OCI-LY3 (cell line): ENCODE measurements around the gene GPER1.
"Not testable (repeated sequence)": the region's sequence is repeated elsewhere in the genome, so short reads cannot be mapped to it uniquely, and the experiment has no call there.

Experiments
- H2AFZ ChIP-seq: fragments of 200-600, 300-600 bp; shearing (Covaris generic); 2 replicates; pipeline ENCODE4 v1.6.0; 2014; ENCODE audit warnings: antibody characterized with exemption, low read depth, low read length
- H3K27ac ChIP-seq: fragments of 200-600, 300-600 bp; sonication (generic); 2 replicates; pipeline ENCODE4 v1.5.1; 2014; ENCODE audit warnings: mild to moderate bottlenecking, low read length, moderate library complexity, mixed read lengths
- H3K27me3 ChIP-seq: fragments of 200-600, 300-600 bp; sonication (generic); 2 replicates; pipeline ENCODE4 v1.6.1; 2014; ENCODE audit warnings: low read depth, low read length, mixed read lengths
- H3K36me3 ChIP-seq: fragments of 200-600, 300-600 bp; sonication (generic); replicated peaks from 2 replicates; pipeline ENCODE3; 2014; ENCODE audit warnings: low read depth, low read length, mixed read lengths
- H3K4me1 ChIP-seq: fragments of 300-600, 200-600 bp; sonication (generic); 2 replicates; pipeline ENCODE4 v1.6.1; 2014; ENCODE audit warnings: low read length, mixed read lengths
- H3K4me2 ChIP-seq: fragments of 200-600, 300-600 bp; sonication (generic); 2 replicates; pipeline ENCODE4 v1.6.1; 2014; ENCODE audit warnings: low read length, mixed read lengths
- H3K4me3 ChIP-seq: fragments of 300-600, 200-600 bp; sonication (generic); 2 replicates; pipeline ENCODE4 v1.5.1; 2014; ENCODE audit warnings: antibody characterized with exemption, mild to moderate bottlenecking, low read length, moderate library complexity
- H3K79me2 ChIP-seq: fragments of 300-600, 200-600 bp; shearing (Covaris generic); 2 replicates; pipeline ENCODE4 v1.6.1; 2014; ENCODE audit warnings: mild to moderate bottlenecking, low read length, mixed read lengths
- H3K9ac ChIP-seq: fragments of 300-600, 200-600 bp; shearing (Covaris generic); 2 replicates; pipeline ENCODE4 v1.6.0; 2014; ENCODE audit warnings: mild to moderate bottlenecking, low read length, moderate library complexity
- H3K9me3 ChIP-seq: fragments of 200-600, 300-600 bp; shearing (Covaris generic); 2 replicates; pipeline ENCODE4 v1.6.1; 2014; ENCODE audit warnings: low read length, mixed read lengths; ENCODE audit not compliant: insufficient read depth
- H4K20me1 ChIP-seq: fragments of 200-600, 300-600 bp; sonication (generic); 2 replicates; pipeline ENCODE4 v1.6.1; 2016; ENCODE audit warnings: low read length, mixed read lengths; ENCODE audit not compliant: insufficient read depth
- EZH2phosphoT487 ChIP-seq: fragments of 200-600 bp; shearing (Covaris generic); IDR thresholded peaks from 2 replicates; pipeline ENCODE4 v1.6.1; 2018; ENCODE audit warnings: antibody characterized with exemption, mixed run types, low read depth
- TF ChIP-seq, protein P1 (sequence below): fragments of 200-600, 300-600 bp; sonication (generic); IDR thresholded peaks from 2 replicates; pipeline ENCODE4 v1.5.1; 2014; ENCODE audit warnings: antibody characterized with exemption, low read length, low read depth

GPER1 gene

DNA sequence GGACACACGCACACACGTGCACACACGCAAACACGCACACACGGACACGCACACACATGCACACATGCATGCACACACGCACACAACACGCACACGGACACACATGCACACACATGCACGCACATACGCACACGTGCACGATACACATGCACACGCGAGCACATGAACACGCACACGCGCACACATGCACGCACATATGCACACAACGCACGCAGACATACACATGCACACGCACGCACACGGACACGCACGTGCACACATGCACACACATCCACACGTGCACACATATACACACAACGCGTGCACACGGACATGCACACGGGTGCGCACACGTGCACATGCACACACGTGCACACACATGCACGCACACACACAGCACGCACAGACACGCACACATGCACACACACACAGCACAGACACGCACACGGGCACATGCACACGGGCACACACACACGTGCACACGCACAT is 17.3 kb upstream of the GPER1 start:
- no peak for TF ChIP-seq EZH2phosphoT487
- TF ChIP-seq, protein P1, sequence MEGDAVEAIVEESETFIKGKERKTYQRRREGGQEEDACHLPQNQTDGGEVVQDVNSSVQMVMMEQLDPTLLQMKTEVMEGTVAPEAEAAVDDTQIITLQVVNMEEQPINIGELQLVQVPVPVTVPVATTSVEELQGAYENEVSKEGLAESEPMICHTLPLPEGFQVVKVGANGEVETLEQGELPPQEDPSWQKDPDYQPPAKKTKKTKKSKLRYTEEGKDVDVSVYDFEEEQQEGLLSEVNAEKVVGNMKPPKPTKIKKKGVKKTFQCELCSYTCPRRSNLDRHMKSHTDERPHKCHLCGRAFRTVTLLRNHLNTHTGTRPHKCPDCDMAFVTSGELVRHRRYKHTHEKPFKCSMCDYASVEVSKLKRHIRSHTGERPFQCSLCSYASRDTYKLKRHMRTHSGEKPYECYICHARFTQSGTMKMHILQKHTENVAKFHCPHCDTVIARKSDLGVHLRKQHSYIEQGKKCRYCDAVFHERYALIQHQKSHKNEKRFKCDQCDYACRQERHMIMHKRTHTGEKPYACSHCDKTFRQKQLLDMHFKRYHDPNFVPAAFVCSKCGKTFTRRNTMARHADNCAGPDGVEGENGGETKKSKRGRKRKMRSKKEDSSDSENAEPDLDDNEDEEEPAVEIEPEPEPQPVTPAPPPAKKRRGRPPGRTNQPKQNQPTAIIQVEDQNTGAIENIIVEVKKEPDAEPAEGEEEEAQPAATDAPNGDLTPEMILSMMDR, result no peak
- no peak overlapping the region for H3K4me2 ChIP-seq

GRCh38 chr7:1071731-1072254 is 16.1 kb upstream of the GPER1 start:
- no peak overlapping the region for H3K27ac ChIP-seq
- TF ChIP-seq EZH2phosphoT487, result no peak
- TF ChIP-seq, protein P1, result no peak
- no peaks in the 10 kb centered on the region for H4K20me1 ChIP-seq

More for the DNA sequence above, 17.3 kb upstream of the GPER1 start:
- H2AFZ ChIP-seq, result no peak overlapping the region
- H3K4me3 ChIP-seq, result no peak overlapping the region
- H3K9me3 ChIP-seq, result no peaks in the 10 kb centered on the region
- H4K20me1 ChIP-seq, result no peaks in the 10 kb centered on the region
- no peak overlapping the region for H3K9ac ChIP-seq
- no peak overlapping the region for H3K27ac ChIP-seq
- H3K4me1 ChIP-seq, result no peaks in the 10 kb centered on the region
- no peaks in the 10 kb centered on the region for H3K79me2 ChIP-seq
- H3K27me3 ChIP-seq, result no peaks in the 10 kb centered on the region
- H3K36me3 ChIP-seq, result no peaks in the 10 kb centered on the region

GRCh38 chr7:1073142-1073977 is 14.6 kb upstream of the GPER1 start:
- TF ChIP-seq, protein P1, result no peak
- no peak for TF ChIP-seq EZH2phosphoT487
- no peak overlapping the region for H3K9ac ChIP-seq
- H3K4me1 ChIP-seq, result no peaks in the 10 kb centered on the region
- no peak overlapping the region for H3K4me3 ChIP-seq
- no peak overlapping the region for H3K27ac ChIP-seq
- no peaks in the 10 kb centered on the region for H3K79me2 ChIP-seq
- no peaks in the 10 kb centered on the region for H4K20me1 ChIP-seq
- no peak overlapping the region for H2AFZ ChIP-seq
- H3K9me3 ChIP-seq, result no peaks in the 10 kb centered on the region
- H3K36me3 ChIP-seq, result no peaks in the 10 kb centered on the region
- no peaks in the 10 kb centered on the region for H3K27me3 ChIP-seq
- no peak overlapping the region for H3K4me2 ChIP-seq

More at GRCh38 chr7:1071731-1072254, 16.1 kb upstream of the GPER1 start:
- Histone ChIP-seq H3K36me3 (no peaks in the 10 kb centered on the region), H3K4me1 (no peaks in the 10 kb centered on the region), H3K79me2 (no peaks in the 10 kb centered on the region), H3K9me3 (no peaks in the 10 kb centered on the region), H3K4me2 (no peak overlapping the region), H3K4me3 (no peak overlapping the region), H3K27me3 (no peaks in the 10 kb centered on the region), H2AFZ (no peak overlapping the region), H3K9ac (no peak overlapping the region)

GRCh38 chr7:1074018-1074417 is 13.9 kb upstream of the GPER1 start:
- not testable (repeated sequence) for H3K4me3 ChIP-seq, H3K4me2 ChIP-seq, H3K27me3 ChIP-seq, H3K36me3 ChIP-seq, H3K9ac ChIP-seq, H3K9me3 ChIP-seq, H3K4me1 ChIP-seq, H3K27ac ChIP-seq, H4K20me1 ChIP-seq, H3K79me2 ChIP-seq, H2AFZ ChIP-seq
